Astrocyte (in vitro differentiated cells and primary cell): Measurements from ENCODE around the gene CD247. TPM values are rescaled to one million over a fixed set of nuclear protein-coding genes. Genes with fewer than 3 reads are reported as not detected.

Source experiments
- DNase-seq: peaks from one replicate; pipeline ENCODE4 v3.0.0-alpha.2; 2010; ENCODE audit warnings: low read depth
- FAIRE-seq: peaks from 2 replicates; lab custom pipeline; 2011; peaks lifted over from hg19 to GRCh38; lab: Jason Lieb, UNC
- H2AFZ ChIP-seq: 2 replicates; pipeline ENCODE4 v1.6.0; 2012; ENCODE audit warnings: low read depth, low read length, inconsistent platforms
- H3K27ac ChIP-seq: 2 replicates; pipeline ENCODE4 v1.5.1; 2011; ENCODE audit warnings: low read depth, low read length, inconsistent platforms
- H3K27me3 ChIP-seq: 2 replicates; pipeline ENCODE4 v1.6.0; 2011; ENCODE audit warnings: low read length, inconsistent platforms; ENCODE audit not compliant: insufficient read depth
- H3K36me3 ChIP-seq: 2 replicates; pipeline ENCODE4 v1.5.1; 2011; ENCODE audit warnings: low read length, inconsistent platforms; ENCODE audit not compliant: insufficient read depth
- H3K4me1 ChIP-seq: 2 replicates; pipeline ENCODE4 v1.5.1; 2011; ENCODE audit warnings: low read length, inconsistent platforms; ENCODE audit not compliant: insufficient read depth
- H3K4me2 ChIP-seq: 2 replicates; pipeline ENCODE4 v1.6.0; 2012; ENCODE audit warnings: low read length, inconsistent platforms
- H3K4me3 ChIP-seq: 2 replicates; pipeline ENCODE4 v1.5.1; 2011; ENCODE audit warnings: low read depth, mild to moderate bottlenecking, low read length, inconsistent platforms; ENCODE audit not compliant: insufficient read depth
- H3K79me2 ChIP-seq: 2 replicates; pipeline ENCODE4 v1.6.0; 2012; ENCODE audit warnings: mild to moderate bottlenecking, low read length, inconsistent platforms; ENCODE audit not compliant: insufficient read depth
- H3K9ac ChIP-seq: 2 replicates; pipeline ENCODE4 v1.6.0; 2012; ENCODE audit warnings: mild to moderate bottlenecking, low read length, inconsistent platforms
- H3K9me3 ChIP-seq: 2 replicates; pipeline ENCODE4 v1.5.1; 2012; ENCODE audit warnings: low read depth, mild to moderate bottlenecking, low read length, inconsistent platforms; ENCODE audit not compliant: insufficient read depth
- H4K20me1 ChIP-seq: 2 replicates; pipeline ENCODE4 v1.6.0; 2012; ENCODE audit warnings: low read length, inconsistent platforms; ENCODE audit not compliant: insufficient read depth
- H3K27ac Mint-ChIP-seq: one replicate; pipeline ENCODE4 v1.8.0; 2021; ENCODE audit warnings: mild to moderate bottlenecking, mixed read lengths; ENCODE audit not compliant: unreplicated experiment
- H3K27me3 Mint-ChIP-seq: one replicate; pipeline ENCODE4 v1.8.0; 2021; ENCODE audit warnings: low read depth, mixed read lengths; ENCODE audit not compliant: unreplicated experiment
- H3K36me3 Mint-ChIP-seq: one replicate; pipeline ENCODE4 v1.8.0; 2021; ENCODE audit warnings: low read depth, mixed read lengths; ENCODE audit not compliant: unreplicated experiment
- H3K4me1 Mint-ChIP-seq: one replicate; pipeline ENCODE4 v1.8.0; 2021; ENCODE audit warnings: low read depth, mixed read lengths; ENCODE audit not compliant: unreplicated experiment
- H3K4me3 Mint-ChIP-seq: one replicate; pipeline ENCODE4 v1.8.0; 2021; ENCODE audit warnings: mild to moderate bottlenecking, moderate library complexity, mixed read lengths; ENCODE audit not compliant: unreplicated experiment
- H3K9me3 Mint-ChIP-seq: one replicate; pipeline ENCODE4 v1.8.0; 2021; ENCODE audit warnings: mild to moderate bottlenecking, mixed read lengths; ENCODE audit not compliant: unreplicated experiment
- EZH2 ChIP-seq: IDR thresholded peaks from 2 replicates; pipeline ENCODE4 v1.6.1; 2012; ENCODE audit warnings: mild to moderate bottlenecking, low read length, inconsistent platforms; ENCODE audit not compliant: insufficient read depth
- total RNA-seq: library from RNA; stranded (reverse); gene quantifications from 2 replicates; pipeline ENCODE4 v1.2.1, GENCODE V29; 2021
- TF ChIP-seq, protein P1 (sequence below): IDR thresholded peaks from 2 replicates; pipeline ENCODE4 v1.5.1; 2011; ENCODE audit warnings: low read depth, mild to moderate bottlenecking, inconsistent platforms, low read length, moderate library complexity; ENCODE audit not compliant: insufficient read depth

Gene CD247
- total RNA-seq, 1 donor from 2014 or later: not detected

DNA sequence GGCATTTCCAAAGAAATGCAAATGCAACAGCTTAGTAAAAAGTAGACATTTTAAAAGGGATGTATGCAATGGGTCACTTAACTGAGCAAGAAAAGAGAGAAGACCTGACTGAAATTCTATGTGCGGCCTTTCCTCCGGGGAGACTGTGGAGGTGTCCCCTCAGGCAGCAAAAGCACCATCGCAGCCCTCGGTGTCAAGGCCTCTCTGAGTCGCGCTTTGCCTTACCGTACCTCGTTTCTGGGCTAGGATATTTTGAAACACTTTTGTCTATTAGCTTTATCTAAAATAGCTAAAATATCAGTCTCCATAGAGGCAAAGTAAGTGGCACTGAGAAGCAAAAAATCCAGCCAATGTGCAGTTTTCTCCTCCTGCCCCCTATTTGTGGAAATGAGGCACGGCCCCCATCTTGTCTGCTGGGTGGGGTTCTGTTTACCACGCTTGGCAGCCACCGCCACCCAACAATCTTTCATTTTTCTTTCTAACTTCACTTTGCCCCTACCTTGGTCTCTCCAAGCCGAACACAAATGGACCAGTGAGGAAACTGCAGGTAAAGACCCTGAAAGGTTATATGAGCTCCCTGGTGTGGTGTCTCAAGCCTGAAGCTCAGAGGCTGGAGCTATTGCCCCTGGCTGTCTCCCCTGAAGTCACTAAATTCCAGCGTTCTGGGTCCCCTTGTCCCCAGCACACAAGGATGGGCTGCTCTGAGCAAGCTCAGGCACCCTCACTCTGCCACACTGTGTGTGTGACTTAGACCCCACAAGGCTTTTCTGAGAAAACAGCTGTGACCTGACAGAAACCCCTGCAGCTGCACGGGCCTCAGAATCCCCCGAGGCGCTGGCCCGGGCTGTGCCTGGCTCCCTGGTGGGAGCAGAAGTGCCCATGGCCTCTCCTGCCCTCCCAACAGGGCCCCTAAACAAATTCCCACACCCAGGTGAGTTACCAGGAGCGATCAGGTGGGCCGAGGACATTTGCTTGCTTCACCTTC is 1.6 kb downstream of the CD247 start:
- Histone ChIP-seq H2AFZ (no peak overlapping the region), H3K4me2 (no peak overlapping the region), H3K27ac (no peak overlapping the region), H3K9me3 (no peaks in the 10 kb centered on the region), H3K4me3 (no peak overlapping the region), H3K27me3 (peaks cover 6% of the 10 kb centered on the region), H3K79me2 (no peaks in the 10 kb centered on the region), H4K20me1 (no peaks in the 10 kb centered on the region), H3K9ac (no peak overlapping the region), H3K36me3 (no peaks in the 10 kb centered on the region), H3K4me1 (no peaks in the 10 kb centered on the region)
- Mint-ChIP-seq H3K27me3 (peaks cover 20% of the 10 kb centered on the region), H3K36me3 (no peaks in the 10 kb centered on the region), H3K27ac (no peak overlapping the region), H3K4me1 (no peaks in the 10 kb centered on the region), H3K4me3 (no peak overlapping the region), H3K9me3 (peaks cover 2% of the 10 kb centered on the region)
- FAIRE-seq (no peak), DNase-seq (no peak)
- TF ChIP-seq EZH2: no peak
- TF ChIP-seq, protein P1, sequence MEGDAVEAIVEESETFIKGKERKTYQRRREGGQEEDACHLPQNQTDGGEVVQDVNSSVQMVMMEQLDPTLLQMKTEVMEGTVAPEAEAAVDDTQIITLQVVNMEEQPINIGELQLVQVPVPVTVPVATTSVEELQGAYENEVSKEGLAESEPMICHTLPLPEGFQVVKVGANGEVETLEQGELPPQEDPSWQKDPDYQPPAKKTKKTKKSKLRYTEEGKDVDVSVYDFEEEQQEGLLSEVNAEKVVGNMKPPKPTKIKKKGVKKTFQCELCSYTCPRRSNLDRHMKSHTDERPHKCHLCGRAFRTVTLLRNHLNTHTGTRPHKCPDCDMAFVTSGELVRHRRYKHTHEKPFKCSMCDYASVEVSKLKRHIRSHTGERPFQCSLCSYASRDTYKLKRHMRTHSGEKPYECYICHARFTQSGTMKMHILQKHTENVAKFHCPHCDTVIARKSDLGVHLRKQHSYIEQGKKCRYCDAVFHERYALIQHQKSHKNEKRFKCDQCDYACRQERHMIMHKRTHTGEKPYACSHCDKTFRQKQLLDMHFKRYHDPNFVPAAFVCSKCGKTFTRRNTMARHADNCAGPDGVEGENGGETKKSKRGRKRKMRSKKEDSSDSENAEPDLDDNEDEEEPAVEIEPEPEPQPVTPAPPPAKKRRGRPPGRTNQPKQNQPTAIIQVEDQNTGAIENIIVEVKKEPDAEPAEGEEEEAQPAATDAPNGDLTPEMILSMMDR: no peak

DNA sequence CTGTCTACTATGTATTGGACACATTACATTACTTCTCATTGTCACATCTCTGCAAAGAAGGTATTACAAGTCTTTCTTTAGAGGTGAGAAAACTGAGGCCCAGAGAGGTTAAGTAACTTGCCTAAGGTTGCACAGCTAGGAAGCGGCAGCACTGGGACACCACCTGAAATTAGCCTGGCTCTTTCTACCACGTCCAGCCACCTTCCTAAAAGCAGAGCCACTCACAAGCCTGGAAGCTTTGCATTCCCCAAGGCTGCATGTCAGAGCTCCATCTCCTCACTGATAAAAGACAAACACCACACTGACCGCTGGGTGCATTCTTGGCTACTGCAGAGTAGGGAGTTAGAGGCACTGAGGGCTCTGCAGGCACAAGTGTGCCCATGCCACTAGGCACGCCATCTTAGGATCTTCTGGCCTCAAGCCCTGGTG is 2.4 kb downstream of the CD247 start:
- Histone ChIP-seq H3K4me2 (no peak overlapping the region), H2AFZ (no peak overlapping the region), H3K4me3 (no peak overlapping the region), H3K79me2 (no peaks in the 10 kb centered on the region), H3K27ac (no peak overlapping the region), H3K4me1 (no peaks in the 10 kb centered on the region), H3K27me3 (peaks cover 6% of the 10 kb centered on the region), H3K9ac (no peak overlapping the region), H3K9me3 (no peaks in the 10 kb centered on the region), H4K20me1 (no peaks in the 10 kb centered on the region), H3K36me3 (no peaks in the 10 kb centered on the region)
- FAIRE-seq (no peak), DNase-seq (no peak)
- Mint-ChIP-seq H3K9me3 (no peaks in the 10 kb centered on the region), H3K36me3 (no peaks in the 10 kb centered on the region), H3K4me3 (no peak overlapping the region), H3K4me1 (no peaks in the 10 kb centered on the region), H3K27me3 (peaks cover 21% of the 10 kb centered on the region), H3K27ac (no peak overlapping the region)
- TF ChIP-seq, protein P1: no peak
- no peak for TF ChIP-seq EZH2

DNA sequence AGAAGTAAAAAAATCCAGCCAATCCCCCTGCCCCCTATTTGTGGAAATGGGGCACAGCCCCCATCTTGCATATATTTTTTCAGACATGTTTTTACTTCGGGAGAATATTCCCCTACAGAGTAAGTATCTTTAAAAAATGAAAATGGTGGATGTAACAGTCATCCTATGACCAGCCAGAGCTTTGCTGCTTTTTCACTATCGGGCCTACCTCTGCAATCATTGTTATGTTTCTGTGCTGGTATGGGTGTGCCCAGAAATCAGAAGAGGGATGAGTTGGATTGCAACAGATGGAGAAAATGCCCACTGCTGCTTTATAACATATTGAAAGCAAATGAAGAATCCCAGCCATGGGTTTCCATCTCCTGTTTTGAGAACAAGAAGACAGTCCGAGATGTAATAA is 2.9 kb downstream of the CD247 start:
- no peak overlapping the region for H3K9ac ChIP-seq
- no peaks in the 10 kb centered on the region for H3K9me3 Mint-ChIP-seq
- peaks cover 24% of the 10 kb centered on the region for H3K27me3 Mint-ChIP-seq
- no peaks in the 10 kb centered on the region for H3K79me2 ChIP-seq
- DNase-seq (no peak), FAIRE-seq (no peak)
- no peak overlapping the region for H3K27ac Mint-ChIP-seq
- H3K4me3 ChIP-seq: no peak overlapping the region
- no peaks in the 10 kb centered on the region for H3K4me1 ChIP-seq
- H3K36me3 Mint-ChIP-seq: no peaks in the 10 kb centered on the region
- H3K4me3 Mint-ChIP-seq: no peak overlapping the region
- no peaks in the 10 kb centered on the region for H3K36me3 ChIP-seq
- no peak overlapping the region for H3K4me2 ChIP-seq
- no peaks in the 10 kb centered on the region for H3K9me3 ChIP-seq
- no peak overlapping the region for H3K27ac ChIP-seq
- H4K20me1 ChIP-seq: no peaks in the 10 kb centered on the region
- peaks cover 6% of the 10 kb centered on the region for H3K27me3 ChIP-seq
- no peaks in the 10 kb centered on the region for H3K4me1 Mint-ChIP-seq
- H2AFZ ChIP-seq: no peak overlapping the region
- no peak for TF ChIP-seq EZH2
- TF ChIP-seq, protein P1: no peak
